Neural cell (in vitro differentiated cells): ENCODE results near the gene NDUFV1.

Experiments
- CTCF ChIP-seq: fragments of 450-650 bp; IDR thresholded peaks from 2 replicates; pipeline ENCODE4 v1.5.1; 2014; ENCODE audit warnings: antibody characterized with exemption, mild to moderate bottlenecking, moderate library complexity; ENCODE audit not compliant: poor library complexity, severe bottlenecking
- EP300 ChIP-seq: fragments of 450-650 bp; conservative IDR thresholded peaks from 2 replicates; pipeline ENCODE4 v1.6.1; 2014; ENCODE audit warnings: antibody characterized with exemption, mild to moderate bottlenecking, moderate library complexity; ENCODE audit not compliant: poor library complexity, severe bottlenecking
- EZH2 ChIP-seq: fragments of 200-600, 300-800 bp; shearing (Covaris generic), sonication (generic); IDR thresholded peaks from 2 replicates; pipeline ENCODE4 v1.6.1; 2014; ENCODE audit warnings: antibody characterized with exemption, low read length, borderline replicate concordance, mild to moderate bottlenecking; ENCODE audit not compliant: insufficient read depth, poor library complexity, severe bottlenecking
- MXI1 ChIP-seq: fragments of 450-650 bp; conservative IDR thresholded peaks from 2 replicates; pipeline ENCODE4 v1.6.1; 2014; ENCODE audit warnings: antibody characterized with exemption, mild to moderate bottlenecking; ENCODE audit not compliant: poor library complexity, severe bottlenecking
- POLR2AphosphoS5 ChIP-seq: IDR thresholded peaks from 2 replicates; pipeline ENCODE4 v1.6.1; 2012
- RAD21 ChIP-seq: fragments of 450-650 bp; conservative IDR thresholded peaks from 2 replicates; pipeline ENCODE4 v1.6.1; 2014; ENCODE audit warnings: antibody characterized with exemption, mild to moderate bottlenecking, moderate library complexity
- REST ChIP-seq: IDR thresholded peaks from 2 replicates; pipeline ENCODE4 v1.6.1; 2012; ENCODE audit warnings: borderline replicate concordance
- SMC3 ChIP-seq: fragments of 450-650 bp; conservative IDR thresholded peaks from 2 replicates; pipeline ENCODE4 v1.6.1; 2014; ENCODE audit warnings: antibody characterized with exemption, mild to moderate bottlenecking, moderate library complexity; ENCODE audit not compliant: poor library complexity
- TAF1 ChIP-seq: IDR thresholded peaks from 2 replicates; pipeline ENCODE4 v1.6.1; 2012; ENCODE audit warnings: low read depth

- TF ChIP-seq CTCF (no peak), POLR2AphosphoS5 (no peak), REST (no peak), MXI1 (no peak), RAD21 (no peak), TAF1 (no peak), EP300 (no peak), SMC3 (no peak), EZH2 (no peak)
Observed at GRCh38 chr11:67582011-67582410, 24.7 kb upstream of the NDUFV1 start.
